GM19324 (cell line): Measurements from ENCODE around the gene FOXQ1.

Experiments
- ATAC-seq: cut with Tn5 transposase; IDR thresholded peaks from one replicate; pipeline ENCODE4 v1.9.1; 2021; ENCODE audit warnings: mild to moderate bottlenecking, moderate library complexity; ENCODE audit not compliant: unreplicated experiment, low FRiP score

FOXQ1 gene

GRCh38 chr6:1290086-1290485 is 21.8 kb upstream of the FOXQ1 start:
- no peak for ATAC-seq

- ATAC-seq: no peak
These were observed 21.1 kb upstream of the FOXQ1 start for GRCh38 chr6:1290805-1291204.

- no peak for ATAC-seq
These were observed 20.5 kb upstream of the FOXQ1 start for GRCh38 chr6:1291381-1291780.

- no peak for ATAC-seq
These were observed 16.5 kb upstream of the FOXQ1 start for GRCh38 chr6:1295420-1295819.

GRCh38 chr6:1296079-1296478 is 15.8 kb upstream of the FOXQ1 start:
- no peak for ATAC-seq

- ATAC-seq: no peak
These were observed 15.4 kb upstream of the FOXQ1 start for GRCh38 chr6:1296542-1296941.

GRCh38 chr6:1297746-1298145 is 14.2 kb upstream of the FOXQ1 start:
- ATAC-seq: no peak

- ATAC-seq: no peak
These were observed 13.1 kb upstream of the FOXQ1 start for GRCh38 chr6:1298768-1299167.

GRCh38 chr6:1306133-1306532 is 5.8 kb upstream of the FOXQ1 start:
- ATAC-seq: no peak

- no peak for ATAC-seq
These were observed 2.5 kb upstream of the FOXQ1 start for GRCh38 chr6:1309366-1309765.

GRCh38 chr6:1310628-1311399 is 1.1 kb upstream of the FOXQ1 start:
- no peak for ATAC-seq

GRCh38 chr6:1312203-1312472 is 240 bp downstream of the FOXQ1 start:
- ATAC-seq: no peak

GRCh38 chr6:1312473-1313367 is 822 bp downstream of the FOXQ1 start:
- ATAC-seq: no peak

- no peak for ATAC-seq
These were observed 1.5 kb downstream of the FOXQ1 start for GRCh38 chr6:1313384-1313766.

GRCh38 chr6:1313767-1314503 is 2.0 kb downstream of the FOXQ1 start:
- ATAC-seq: no peak

GRCh38 chr6:1314617-1315016 is 2.7 kb downstream of the FOXQ1 start:
- no peak for ATAC-seq

- ATAC-seq: no peak
These were observed 3.3 kb downstream of the FOXQ1 start for GRCh38 chr6:1315201-1315559.

GRCh38 chr6:1315560-1316386 is 3.9 kb downstream of the FOXQ1 start:
- ATAC-seq: no peak

- no peak for ATAC-seq
These were observed 4.6 kb downstream of the FOXQ1 start for GRCh38 chr6:1316489-1316971.

- no peak for ATAC-seq
These were observed 5.5 kb downstream of the FOXQ1 start for GRCh38 chr6:1317302-1317815.
